Calu3 (cell line): ENCODE results near the gene SLCO1C1. TPM values are rescaled to one million over a fixed set of nuclear protein-coding genes. Genes with fewer than 3 reads are reported as not detected.

ENCODE experiments used
- BruUV-seq: library from RNA; stranded (reverse); fragments of 400-500 nt; replicated peaks from 2 replicates; lab custom pipeline; 2021; lab: Mats Ljungman, UMichigan
- CTCF ChIA-PET: fragments of 300-600 bp; sonication (Branson Sonifier 250); formaldehyde crosslinking; loops from one replicate; lab custom pipeline; 2022; ENCODE audit warnings: antibody characterized with exemption; lab: Charles Lee
- DNase-seq: peaks from one replicate; pipeline ENCODE4 v3.0.0; 2022
- H3K27ac Mint-ChIP-seq: one replicate; pipeline ENCODE4 v1.8.0; 2022; ENCODE audit warnings: mixed read lengths; ENCODE audit not compliant: unreplicated experiment
- H3K27me3 Mint-ChIP-seq: one replicate; pipeline ENCODE4 v1.8.0; 2022; ENCODE audit warnings: mixed read lengths; ENCODE audit not compliant: unreplicated experiment
- H3K36me3 Mint-ChIP-seq: one replicate; pipeline ENCODE4 v1.8.0; 2022; ENCODE audit warnings: mild to moderate bottlenecking, moderate library complexity, mixed read lengths; ENCODE audit not compliant: insufficient read depth, unreplicated experiment
- H3K4me1 Mint-ChIP-seq: one replicate; pipeline ENCODE4 v1.8.0; 2022; ENCODE audit warnings: mild to moderate bottlenecking, low read depth, mixed read lengths; ENCODE audit not compliant: unreplicated experiment
- H3K4me3 Mint-ChIP-seq: one replicate; pipeline ENCODE4 v1.8.0; 2022; ENCODE audit warnings: mild to moderate bottlenecking, low read depth, moderate library complexity, mixed read lengths; ENCODE audit not compliant: unreplicated experiment
- H3K9me3 Mint-ChIP-seq: one replicate; pipeline ENCODE4 v1.8.0; 2022; ENCODE audit warnings: low read depth, mixed read lengths; ENCODE audit not compliant: unreplicated experiment
- intact Hi-C: fragments of 100-400 bp; cut with micrococcal nuclease; formaldehyde crosslinking; loops from one replicate; pipeline ENCODE4 v1.10.0; 2022; ENCODE audit not compliant: unreplicated experiment
- total RNA-seq: library from RNA; stranded (reverse); gene quantifications from 2 replicates; pipeline ENCODE4 v1.2.3, GENCODE V29; 2022
- TF ChIP-seq, protein P1 (sequence below): fragments of 200-600 bp; IDR thresholded peaks from one replicate; pipeline ENCODE4 v1.8.0; 2022; ENCODE audit warnings: antibody characterized with exemption; ENCODE audit not compliant: unreplicated experiment

SLCO1C1 gene
- total RNA-seq, 1 experiment from 2014 or later, result 0.80 TPM

DNA sequence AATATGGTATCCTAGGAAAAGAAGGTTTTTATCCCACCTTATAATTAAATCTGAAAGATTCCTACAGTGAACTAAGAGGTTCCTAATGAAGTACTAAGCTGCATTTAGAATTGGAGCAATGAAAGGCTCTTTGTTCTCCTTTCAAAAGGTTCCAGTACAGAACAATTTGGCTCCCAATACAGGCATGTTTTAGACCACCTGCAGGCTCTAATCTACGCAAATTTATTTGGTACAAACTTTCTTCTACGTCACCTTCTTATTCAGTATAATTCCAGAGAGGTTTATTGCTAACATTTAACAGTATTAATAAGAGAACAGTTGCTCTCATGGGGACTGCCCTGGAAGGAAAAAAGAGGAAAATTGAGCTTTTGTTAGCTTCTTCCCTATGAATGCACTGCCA, 37.6 kb upstream of the SLCO1C1 start:
- H3K4me1 Mint-ChIP-seq, result no peaks in the 10 kb centered on the region
- CTCF ChIA-PET, result no interaction called here
- TF ChIP-seq, protein P1, sequence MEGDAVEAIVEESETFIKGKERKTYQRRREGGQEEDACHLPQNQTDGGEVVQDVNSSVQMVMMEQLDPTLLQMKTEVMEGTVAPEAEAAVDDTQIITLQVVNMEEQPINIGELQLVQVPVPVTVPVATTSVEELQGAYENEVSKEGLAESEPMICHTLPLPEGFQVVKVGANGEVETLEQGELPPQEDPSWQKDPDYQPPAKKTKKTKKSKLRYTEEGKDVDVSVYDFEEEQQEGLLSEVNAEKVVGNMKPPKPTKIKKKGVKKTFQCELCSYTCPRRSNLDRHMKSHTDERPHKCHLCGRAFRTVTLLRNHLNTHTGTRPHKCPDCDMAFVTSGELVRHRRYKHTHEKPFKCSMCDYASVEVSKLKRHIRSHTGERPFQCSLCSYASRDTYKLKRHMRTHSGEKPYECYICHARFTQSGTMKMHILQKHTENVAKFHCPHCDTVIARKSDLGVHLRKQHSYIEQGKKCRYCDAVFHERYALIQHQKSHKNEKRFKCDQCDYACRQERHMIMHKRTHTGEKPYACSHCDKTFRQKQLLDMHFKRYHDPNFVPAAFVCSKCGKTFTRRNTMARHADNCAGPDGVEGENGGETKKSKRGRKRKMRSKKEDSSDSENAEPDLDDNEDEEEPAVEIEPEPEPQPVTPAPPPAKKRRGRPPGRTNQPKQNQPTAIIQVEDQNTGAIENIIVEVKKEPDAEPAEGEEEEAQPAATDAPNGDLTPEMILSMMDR, result no peak
- DNase-seq, result no peak
- no peak overlapping the region for H3K27ac Mint-ChIP-seq
- H3K27me3 Mint-ChIP-seq, result no peaks in the 10 kb centered on the region
- intact Hi-C loops, result no loop called here
- no peaks in the 10 kb centered on the region for H3K36me3 Mint-ChIP-seq
- no peak overlapping the region for H3K4me3 Mint-ChIP-seq
- BruUV-seq, result no TSS peak
- peaks cover 9% of the 10 kb centered on the region for H3K9me3 Mint-ChIP-seq

DNA sequence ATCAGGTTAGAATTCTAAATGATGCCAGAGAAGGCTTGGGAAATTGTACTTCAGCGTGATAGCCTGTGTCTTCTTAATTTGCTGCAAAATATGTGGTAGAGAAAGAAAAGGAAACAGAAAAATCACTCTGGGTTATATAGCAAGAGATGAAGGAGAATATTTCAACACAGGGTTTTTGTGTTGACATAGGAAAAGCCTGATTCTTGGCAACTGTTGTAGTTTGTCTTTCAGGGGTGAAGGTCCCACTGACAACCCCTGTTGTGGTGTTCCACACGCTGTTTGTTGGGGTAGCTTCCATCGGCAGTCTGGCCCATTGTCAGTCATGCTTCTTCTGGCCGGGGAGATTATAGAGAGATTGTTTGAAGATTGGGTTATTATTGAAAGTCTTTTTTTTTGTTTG, 13.8 kb upstream of the SLCO1C1 start:
- Mint-ChIP-seq H3K36me3 (no peaks in the 10 kb centered on the region), H3K9me3 (no peaks in the 10 kb centered on the region)

GRCh38 chr12:20696181-20696905, 1.2 kb downstream of the SLCO1C1 start:
- no peak for DNase-seq
- CTCF ChIA-PET, result no interaction called here
- H3K4me1 Mint-ChIP-seq, result no peaks in the 10 kb centered on the region

More for the DNA sequence above, 13.8 kb upstream of the SLCO1C1 start:
- BruUV-seq, result no TSS peak
- TF ChIP-seq, protein P1, result no peak
- Mint-ChIP-seq H3K27ac (no peak overlapping the region), H3K4me3 (no peak overlapping the region), H3K4me1 (no peaks in the 10 kb centered on the region), H3K27me3 (no peaks in the 10 kb centered on the region)
- CTCF ChIA-PET, result interaction anchor here (0.7 kb wide), 1 partner anchor 1598 kb away, joined by 14 read pairs; no protein-coding TSS in a partner anchor
- DNase-seq, result no peak
- intact Hi-C loops, result no loop called here

DNA sequence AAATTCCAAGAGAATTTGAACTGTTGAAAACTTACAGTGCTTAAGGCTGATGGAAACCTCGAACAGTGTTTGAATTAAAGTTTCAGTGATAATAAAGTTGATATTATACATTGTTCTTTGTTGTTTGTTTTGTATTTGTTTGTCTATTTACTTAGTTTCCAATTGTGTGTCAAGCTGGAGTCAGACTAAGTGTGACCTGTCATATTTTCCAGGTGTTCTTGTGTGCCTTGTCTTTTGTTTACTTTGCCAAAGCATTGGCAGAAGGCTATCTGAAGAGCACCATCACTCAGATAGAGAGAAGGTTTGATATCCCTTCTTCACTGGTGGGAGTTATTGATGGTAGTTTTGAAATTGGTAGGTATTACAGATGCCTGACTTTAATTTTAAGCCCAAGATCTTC, 6.0 kb downstream of the SLCO1C1 start:
- H3K4me3 Mint-ChIP-seq, result no peak overlapping the region
- H3K4me1 Mint-ChIP-seq, result no peaks in the 10 kb centered on the region
- intact Hi-C loops, result no loop called here
- no peak for DNase-seq
- H3K36me3 Mint-ChIP-seq, result no peaks in the 10 kb centered on the region
- no TSS peak for BruUV-seq
- H3K9me3 Mint-ChIP-seq, result no peaks in the 10 kb centered on the region
- CTCF ChIA-PET, result no interaction called here
- TF ChIP-seq, protein P1, result no peak
- H3K27me3 Mint-ChIP-seq, result no peaks in the 10 kb centered on the region
- H3K27ac Mint-ChIP-seq, result no peak overlapping the region

More at GRCh38 chr12:20696181-20696905, 1.2 kb downstream of the SLCO1C1 start:
- BruUV-seq, result no TSS peak
- H3K27ac Mint-ChIP-seq, result no peak overlapping the region
- H3K27me3 Mint-ChIP-seq, result no peaks in the 10 kb centered on the region
- no peaks in the 10 kb centered on the region for H3K9me3 Mint-ChIP-seq
- TF ChIP-seq, protein P1, result no peak
- no peaks in the 10 kb centered on the region for H3K36me3 Mint-ChIP-seq
- no peak overlapping the region for H3K4me3 Mint-ChIP-seq
- intact Hi-C loops, result no loop called here
